Lung (tissue), 12 donors: ENCODE data around the gene C9orf78. TPM values are rescaled to one million over a fixed set of nuclear protein-coding genes. Genes with fewer than 3 reads are reported as not detected.

ENCODE experiments used
- ATAC-seq: fragments of 200-7000 bp; cut with Tn5 transposase; one replicate; pipeline ENCODE4 v1.9.1; 2020; ENCODE audit warnings: moderate number of reproducible peaks; ENCODE audit not compliant: insufficient read depth, low FRiP score
- DNase-seq, 3 donors: peaks; one replicate each; pipeline ENCODE4 v3.0.0-alpha.2; 2013 to 2017
- H3K27ac ChIP-seq, 2 donors: one replicate each; pipeline ENCODE4 v1.5.1; 2013; ENCODE audit warnings: mild to moderate bottlenecking in 2 of 2, moderate library complexity in 2 of 2, control low read depth in 1 of 2, inconsistent platforms in 1 of 2, low read depth in 1 of 2, low read length in 1 of 2
- H3K27me3 ChIP-seq, 3 donors: one replicate each; pipeline ENCODE4 v1.5.1; 2013; ENCODE audit warnings: low read length in 2 of 3; ENCODE audit not compliant: control insufficient read depth in 3 of 3, insufficient read depth in 3 of 3
- H3K36me3 ChIP-seq, 4 donors: one replicate each; pipeline ENCODE4 v1.5.1; 2013; ENCODE audit warnings: low read length in 4 of 4, mild to moderate bottlenecking in 1 of 4, moderate library complexity in 1 of 4; ENCODE audit not compliant: control insufficient read depth in 4 of 4, insufficient read depth in 4 of 4
- H3K4me1 ChIP-seq, 5 donors: one replicate each; pipeline ENCODE4 v1.5.1; 2013; ENCODE audit warnings: low read length in 5 of 5, mild to moderate bottlenecking in 2 of 5, moderate library complexity in 1 of 5; ENCODE audit not compliant: control insufficient read depth in 5 of 5, insufficient read depth in 5 of 5
- H3K4me3 ChIP-seq: one replicate; pipeline ENCODE4 v1.5.1; 2013; ENCODE audit warnings: mild to moderate bottlenecking, control low read depth, moderate library complexity
- H3K9ac ChIP-seq, 2 donors: one replicate each; pipeline ENCODE4 v1.5.1; 2013; ENCODE audit warnings: low read length in 2 of 2, control low read depth in 1 of 2; ENCODE audit not compliant: insufficient read depth in 1 of 2
- H3K9me3 ChIP-seq, 4 donors: one replicate each; pipeline ENCODE4 v1.5.1; 2013; ENCODE audit warnings: low read length in 3 of 4, mild to moderate bottlenecking in 1 of 4, moderate library complexity in 1 of 4; ENCODE audit not compliant: control insufficient read depth in 4 of 4, insufficient read depth in 3 of 4
- WGBS, 2 donors: extraction: QIAGEN DNeasy Blood & Tissue Kit; methylation state at CpG; one replicate each; pipeline ENCODE4 v1.1.7; 2013; 5-methylcytosine and 5-hydroxymethylcytosine counted together
- polyA plus RNA-seq, 2 donors: library from polyadenylated mRNA; stranded (reverse); fragments of 200-250 nt; gene quantifications; one replicate each; pipeline ENCODE4 v1.2.1, GENCODE V29; 2013
- total RNA-seq, 2 donors: library from RNA; depleted of rRNA in 1 of 2; stranded (reverse); fragments of >200 nt in 1 of 2; gene quantifications; one replicate each; pipeline ENCODE4 v1.2.1, GENCODE V29; 2014 to 2021
- TF ChIP-seq, protein P1 (sequence below): IDR thresholded peaks from 2 replicates; pipeline ENCODE4 v1.5.1; 2012; ENCODE audit warnings: mild to moderate bottlenecking; ENCODE audit errors: control extremely low read depth, extremely low read depth
- donor health status: control.
- donor health status: control.
- donor health status: Bipolar disorder and iron deficiency.
- donor health status: healthy.
- donor health status: DM: yes; HTN: yes; CAD: no.

Gene C9orf78
- total and polyA plus RNA-seq, 4 donors = 28.3 to 57.9 (median 35.7) TPM

DNA sequence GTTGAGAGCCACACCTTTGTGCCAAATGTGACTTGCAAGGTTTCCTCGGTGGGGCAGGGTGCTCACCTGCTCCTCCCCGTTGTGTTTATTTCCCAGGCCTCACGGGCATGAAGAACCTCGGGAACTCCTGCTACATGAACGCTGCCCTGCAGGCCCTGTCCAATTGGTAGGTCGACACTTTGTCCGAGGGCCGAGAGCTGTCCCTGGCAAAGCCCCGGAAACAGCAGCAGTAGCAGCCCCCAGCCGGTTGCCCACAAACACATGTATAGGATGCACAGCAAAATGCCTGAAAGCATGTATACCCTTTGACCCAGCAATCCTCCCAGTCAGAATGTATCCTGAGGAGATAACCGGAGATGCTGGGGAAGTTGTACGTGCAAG is 26.4 kb upstream of the C9orf78 start:
- DNase-seq = no peak
- ATAC-seq = no peak
- Histone ChIP-seq H3K9me3 (no peaks in the 10 kb centered on the region), H3K27ac (no peak overlapping the region), H3K4me1 (no peaks in the 10 kb centered on the region), H3K36me3 (peaks cover 9 to 56% (median 26%) of the 10 kb centered on the region in 4 donors), H3K9ac (no peak overlapping the region), H3K4me3 (no peak overlapping the region), H3K27me3 (no peaks in the 10 kb centered on the region)
- TF ChIP-seq, protein P1, sequence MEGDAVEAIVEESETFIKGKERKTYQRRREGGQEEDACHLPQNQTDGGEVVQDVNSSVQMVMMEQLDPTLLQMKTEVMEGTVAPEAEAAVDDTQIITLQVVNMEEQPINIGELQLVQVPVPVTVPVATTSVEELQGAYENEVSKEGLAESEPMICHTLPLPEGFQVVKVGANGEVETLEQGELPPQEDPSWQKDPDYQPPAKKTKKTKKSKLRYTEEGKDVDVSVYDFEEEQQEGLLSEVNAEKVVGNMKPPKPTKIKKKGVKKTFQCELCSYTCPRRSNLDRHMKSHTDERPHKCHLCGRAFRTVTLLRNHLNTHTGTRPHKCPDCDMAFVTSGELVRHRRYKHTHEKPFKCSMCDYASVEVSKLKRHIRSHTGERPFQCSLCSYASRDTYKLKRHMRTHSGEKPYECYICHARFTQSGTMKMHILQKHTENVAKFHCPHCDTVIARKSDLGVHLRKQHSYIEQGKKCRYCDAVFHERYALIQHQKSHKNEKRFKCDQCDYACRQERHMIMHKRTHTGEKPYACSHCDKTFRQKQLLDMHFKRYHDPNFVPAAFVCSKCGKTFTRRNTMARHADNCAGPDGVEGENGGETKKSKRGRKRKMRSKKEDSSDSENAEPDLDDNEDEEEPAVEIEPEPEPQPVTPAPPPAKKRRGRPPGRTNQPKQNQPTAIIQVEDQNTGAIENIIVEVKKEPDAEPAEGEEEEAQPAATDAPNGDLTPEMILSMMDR = no peak
- WGBS, 2 donors = 87 to 88% methylated on average over 12 of the region's 12 CpGs

DNA sequence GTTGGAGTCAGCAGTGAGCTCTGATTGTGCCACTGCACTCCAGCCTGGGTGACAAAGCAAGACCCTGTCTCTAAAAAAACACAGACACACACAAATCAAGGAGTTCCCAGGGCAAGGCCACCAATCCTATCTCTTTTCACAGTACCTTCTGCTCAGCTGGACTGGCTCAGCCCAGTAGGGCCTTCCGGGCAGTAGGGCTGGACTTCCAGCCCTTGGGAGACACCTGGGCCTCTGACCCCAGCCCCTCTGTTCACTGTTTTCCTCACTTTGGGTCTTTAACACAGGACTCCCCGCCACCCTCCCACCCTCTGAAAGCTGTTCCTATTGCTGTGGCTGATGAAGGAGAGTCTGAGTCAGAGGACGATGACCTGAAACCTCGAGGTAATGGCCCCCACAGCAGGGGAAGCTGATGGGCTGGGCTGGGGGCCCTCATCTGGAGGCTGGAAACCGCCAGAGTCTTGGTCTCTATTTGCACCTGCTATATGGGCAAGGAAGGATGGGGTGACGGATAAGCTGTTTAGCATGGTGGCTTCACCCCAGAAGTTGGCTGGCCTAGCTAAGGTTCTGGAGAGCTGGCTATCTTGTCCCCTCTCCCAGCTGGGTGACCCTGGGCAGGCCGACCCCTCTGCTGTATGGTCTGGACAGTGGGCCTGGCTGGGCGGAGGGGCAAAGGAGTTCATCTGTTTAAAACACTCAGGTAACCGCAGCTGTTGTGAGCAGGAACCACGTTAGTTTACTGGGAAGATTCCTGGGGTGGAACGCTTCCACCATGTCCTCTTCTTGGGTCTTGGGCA is 25.8 kb upstream of the C9orf78 start:
- TF ChIP-seq, protein P1 = no peak
- Histone ChIP-seq H3K4me1 (no peaks in the 10 kb centered on the region), H3K36me3 (peaks cover 9 to 55% (median 26%) of the 10 kb centered on the region in 4 donors), H3K27me3 (no peaks in the 10 kb centered on the region), H3K9me3 (no peaks in the 10 kb centered on the region), H3K27ac (no peak overlapping the region), H3K4me3 (no peak overlapping the region), H3K9ac (no peak overlapping the region)
- WGBS, 2 donors = 71 to 76% methylated on average over 11 of the region's 11 CpGs
- DNase-seq (no peak), ATAC-seq (no peak)

DNA sequence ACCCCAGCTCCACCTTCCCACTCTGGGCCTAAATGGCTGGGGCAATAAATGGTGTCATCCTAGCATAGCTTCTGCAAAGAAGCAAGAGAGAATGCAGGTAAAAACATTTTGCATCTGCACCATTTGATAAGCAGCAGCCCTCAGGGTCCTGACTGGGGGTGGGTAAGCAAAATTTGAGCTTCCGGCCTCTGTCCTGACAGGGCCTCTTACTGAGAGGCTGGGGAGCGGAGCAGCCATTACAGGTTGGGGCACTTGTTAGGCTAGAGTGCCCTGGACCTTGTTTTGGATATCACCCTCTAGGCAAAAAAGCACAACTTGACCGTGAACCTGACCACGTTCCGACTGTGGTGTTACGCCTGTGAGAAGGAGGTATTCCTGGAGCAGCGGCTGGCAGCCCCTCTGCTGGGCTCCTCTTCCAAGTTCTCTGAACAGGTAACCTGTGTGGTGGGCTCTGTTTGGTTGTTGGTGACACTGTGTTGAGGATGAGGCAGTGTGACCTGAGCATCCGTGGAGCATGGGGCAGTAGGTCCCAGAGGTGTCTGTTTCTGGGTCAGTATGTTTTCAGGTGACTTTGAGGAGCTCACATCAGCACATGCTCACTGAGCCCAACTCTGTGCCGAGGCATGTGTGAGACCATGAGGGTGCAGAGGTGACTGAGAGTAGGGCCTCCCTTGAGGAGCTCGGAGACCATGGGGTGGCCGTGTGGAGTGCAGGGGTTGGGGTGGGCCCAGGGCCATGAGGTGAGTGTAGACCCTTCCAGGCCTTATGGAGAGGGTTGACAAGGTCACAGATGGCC is 23.3 kb upstream of the C9orf78 start:
- Histone ChIP-seq H3K27ac (no peak overlapping the region), H3K9me3 (no peaks in the 10 kb centered on the region), H3K36me3 (peaks cover 13 to 51% (median 28%) of the 10 kb centered on the region in 4 donors), H3K4me1 (no peaks in the 10 kb centered on the region), H3K4me3 (no peak overlapping the region), H3K27me3 (no peaks in the 10 kb centered on the region), H3K9ac (no peak overlapping the region)
- WGBS, 2 donors = 88 to 94% methylated on average over 11 of the region's 11 CpGs
- ATAC-seq (no peak), DNase-seq (no peak)
- TF ChIP-seq, protein P1 = no peak
